ENCODE data around the gene CIDEC. TPM values are rescaled to one million over a fixed set of nuclear protein-coding genes. Genes with fewer than 3 reads are reported as not detected.
A peak's percentile ranks its signal among the peaks of the same experiment; 100 is the strongest.
"Not testable (repeated sequence)": the region's sequence is repeated elsewhere in the genome, so short reads cannot be mapped to it uniquely, and the experiment has no call there.

The CIDEC gene
- total and polyA plus RNA-seq, 9 of the 15 experiments (the other 6 are each of a cell fraction or from before 2014, with no cell fraction given) = not detected

GRCh38 chr3:9876255-9876654 lies 3.8 kb downstream of the CIDEC start:
- ATAC-seq; intact Hi-C loops (cut with micrococcal nuclease); BruUV-seq (replicated peaks); H3K27me3 ChIP-seq (ENCODE audit: control insufficient read depth in 2 of 2, insufficient read depth in 2 of 2, low read length in 2 of 2); H4K20me1 ChIP-seq (replicated peaks; ENCODE audit: control insufficient read depth, insufficient read depth, low read length); H3K4me2 ChIP-seq (ENCODE audit: insufficient read depth, low read length); H3K79me2 ChIP-seq (ENCODE audit: control insufficient read depth, insufficient read depth, low read length); in situ Hi-C loops (cut with MboI); CTCF ChIA-PET (ENCODE audit: low intra/inter-chr PET ratio); FAIRE-seq; H3K9me1 ChIP-seq (ENCODE audit: control insufficient read depth, insufficient read depth, low read length); DNase-seq (ENCODE audit: extremely low read depth in 1 of 4, low spot score in 3 of 4); H3K27ac ChIP-seq (ENCODE audit: extremely low read depth, low read depth, low read length); H2AFZ ChIP-seq (ENCODE audit: low read depth, low read length); H3K36me3 ChIP-seq (ENCODE audit: control insufficient read depth, insufficient read depth, low read length); H3K4me3 ChIP-seq; H3K9ac ChIP-seq (ENCODE audit: insufficient read depth in 1 of 2, low read depth in 2 of 2, low read length in 2 of 2); H3K9me3 ChIP-seq (replicated peaks; ENCODE audit: control insufficient read depth, insufficient read depth, low read depth, low read length); TF ChIP-seq NR4A1 (CRISPR knock-in tag; IDR thresholded peaks at IDR 0.05): not testable (repeated sequence)
- peaks cover 9 to 11% of the 10 kb centered on the region in 2 experiments; a peak in 4 of 5 replicates for H3K4me1 ChIP-seq (replicated peaks in 1 of 2; ENCODE audit: control insufficient read depth in 2 of 2, insufficient read depth in 2 of 2, low read length in 2 of 2)
- 35% methylated on average over 4 of the region's 4 CpGs for whole genome bisulfite sequencing (ENCODE audit: insufficient coverage, low coverage, missing lambda C conversion rate)
- POLR2A ChIA-PET = interaction anchor here (0.8 to 1.6 kb wide), 3 partner anchors 8 to 121 kb away, joined by 3 to 4 read pairs (median 3); no protein-coding TSS in a partner anchor
- TF ChIP-seq NR4A1 (tag; IDR thresholded peaks at IDR 0.05) (0 out of 2 replicates have a peak, but pooled peaks have one; percentile 27), ZEB2 (IDR thresholded peaks at IDR 0.05) (0 out of 2 replicates have a peak, but pooled peaks have one; percentile 23), C11orf30 (IDR thresholded peaks at IDR 0.05; ENCODE audit: low read depth) (peak; percentile 56), NFE2 (IDR thresholded peaks at IDR 0.05; ENCODE audit: low read depth) (peak; percentile 54), ZNF316 (IDR thresholded peaks at IDR 0.05) (peak; percentile 47; the same call in 1 of the 2 replicates)

DNA sequence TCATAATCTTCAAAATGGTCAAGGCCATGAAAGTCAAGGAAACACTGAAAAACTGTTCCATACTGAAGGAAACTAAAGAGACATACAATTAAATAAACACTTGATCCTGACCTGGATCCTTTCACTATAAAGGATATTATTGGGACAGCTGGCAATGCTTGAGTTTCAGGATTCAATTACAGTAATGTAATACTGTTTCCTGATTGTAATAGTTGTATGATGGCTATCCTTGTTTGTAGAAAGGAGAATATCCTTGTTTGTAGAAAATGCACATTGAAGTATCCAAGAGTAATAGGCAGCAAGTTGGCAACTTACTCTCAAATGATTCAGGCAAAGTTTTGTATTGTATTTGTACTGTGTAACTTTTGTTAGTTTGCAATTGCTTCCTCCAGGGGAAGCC lies 4.6 kb downstream of the CIDEC start:
- BruUV-seq (replicated peaks) = no TSS peak
- Histone ChIP-seq H3K9me1 (ENCODE audit: control insufficient read depth, insufficient read depth, low read length) (no peaks in the 10 kb centered on the region), H3K4me3 (no peak overlapping the region), H3K4me1 (replicated peaks in 1 of 2; ENCODE audit: control insufficient read depth in 2 of 2, insufficient read depth in 2 of 2, low read length in 2 of 2) (peaks cover 9 to 14% of the 10 kb centered on the region in 2 experiments; a peak in 4 of 5 replicates), H3K36me3 (ENCODE audit: control insufficient read depth, insufficient read depth, low read length) (no peaks in the 10 kb centered on the region), H4K20me1 (replicated peaks; ENCODE audit: control insufficient read depth, insufficient read depth, low read length) (no peaks in the 10 kb centered on the region), H3K9me3 (replicated peaks; ENCODE audit: control insufficient read depth, insufficient read depth, low read depth, low read length) (no peaks in the 10 kb centered on the region), H3K27me3 (ENCODE audit: control insufficient read depth in 2 of 2, insufficient read depth in 2 of 2, low read length in 2 of 2) (no peaks in the 10 kb centered on the region), H3K79me2 (ENCODE audit: control insufficient read depth, insufficient read depth, low read length) (no peaks in the 10 kb centered on the region), H3K4me2 (ENCODE audit: insufficient read depth, low read length) (no peak overlapping the region), H2AFZ (ENCODE audit: low read depth, low read length) (peak overlapping the region; percentile 6; the same call in 1 of the 2 replicates), H3K9ac (ENCODE audit: insufficient read depth in 1 of 2, low read depth in 2 of 2, low read length in 2 of 2) (no peak overlapping the region), H3K27ac (ENCODE audit: extremely low read depth, low read depth, low read length) (no peak overlapping the region)
- ATAC-seq = no peak
- ChIA-PET POLR2A (interaction anchor here (1.6 kb wide), 1 partner anchor 9 kb away, joined by 4 read pairs; no protein-coding TSS in a partner anchor), CTCF (ENCODE audit: low intra/inter-chr PET ratio) (no interaction called here)
- no peak for DNase-seq (ENCODE audit: extremely low read depth in 1 of 4, low spot score in 3 of 4)
- TF ChIP-seq PRPF4 (IDR thresholded peaks at IDR 0.05; ENCODE audit: insufficient read depth, low read depth, low read length, poor library complexity, severe bottlenecking) = no peak
- TF ChIP-seq ZNF197 (CRISPR knock-in tag; IDR thresholded peaks at IDR 0.05; ENCODE audit: low read depth) = no peak
- TF ChIP-seq FOXP1 (CRISPR knock-in tag; IDR thresholded peaks at IDR 0.05) = no peak
- TF ChIP-seq, protein P1, sequence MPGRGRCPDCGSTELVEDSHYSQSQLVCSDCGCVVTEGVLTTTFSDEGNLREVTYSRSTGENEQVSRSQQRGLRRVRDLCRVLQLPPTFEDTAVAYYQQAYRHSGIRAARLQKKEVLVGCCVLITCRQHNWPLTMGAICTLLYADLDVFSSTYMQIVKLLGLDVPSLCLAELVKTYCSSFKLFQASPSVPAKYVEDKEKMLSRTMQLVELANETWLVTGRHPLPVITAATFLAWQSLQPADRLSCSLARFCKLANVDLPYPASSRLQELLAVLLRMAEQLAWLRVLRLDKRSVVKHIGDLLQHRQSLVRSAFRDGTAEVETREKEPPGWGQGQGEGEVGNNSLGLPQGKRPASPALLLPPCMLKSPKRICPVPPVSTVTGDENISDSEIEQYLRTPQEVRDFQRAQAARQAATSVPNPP (IDR thresholded peaks at IDR 0.05; ENCODE audit: borderline replicate concordance, insufficient read depth, insufficient read length) = no peak
- no peak for TF ChIP-seq ETV6 (IDR thresholded peaks at IDR 0.05; ENCODE audit: borderline replicate concordance in 1 of 2, low read depth in 2 of 2, low read length in 1 of 2)
- TF ChIP-seq ETV6 (CRISPR knock-in tag; IDR thresholded peaks at IDR 0.05; ENCODE audit: borderline replicate concordance) = no peak
- in situ Hi-C loops (cut with MboI) (no loop called here), intact Hi-C loops (cut with micrococcal nuclease) (no loop called here)
- peak; percentile 19 for FAIRE-seq
